Fibroblast of lung (primary cell): ENCODE results near the gene SLC31A1. TPM values are rescaled to one million over a fixed set of nuclear protein-coding genes. Genes with fewer than 3 reads are reported as not detected.

Experiments used
- DNase-seq, 2 donors: peaks; one replicate each; pipeline versions ENCODE4 v3.0.0 to v3.0.0-alpha.2; 2010; ENCODE audit warnings: low read depth in 2 of 2
- H2AFZ ChIP-seq: 2 replicates; pipeline ENCODE4 v1.5.1; 2012; ENCODE audit warnings: low read length, control low read depth, inconsistent platforms
- H3K27ac ChIP-seq: 2 replicates; pipeline ENCODE4 v1.5.1; 2011; ENCODE audit warnings: low read length, control low read depth; ENCODE audit not compliant: insufficient read depth
- H3K27me3 ChIP-seq: 2 replicates; pipeline ENCODE4 v1.5.1; 2011; ENCODE audit warnings: mild to moderate bottlenecking, low read length; ENCODE audit not compliant: control insufficient read depth, insufficient read depth
- H3K36me3 ChIP-seq: 2 replicates; pipeline ENCODE4 v1.5.1; 2011; ENCODE audit warnings: low read length; ENCODE audit not compliant: control insufficient read depth, insufficient read depth
- H3K4me1 ChIP-seq: 2 replicates; pipeline ENCODE4 v1.5.1; 2011; ENCODE audit warnings: low read length; ENCODE audit not compliant: control insufficient read depth, insufficient read depth; ENCODE audit errors: extremely low read depth
- H3K4me2 ChIP-seq: 2 replicates; pipeline ENCODE4 v1.5.1; 2011; ENCODE audit warnings: low read length, control low read depth; ENCODE audit not compliant: insufficient read depth; ENCODE audit errors: extremely low read depth
- H3K4me3 ChIP-seq, 4 experiments: fragments of 200-600 bp in 1 of 4; sonication (generic) in 1 of 4; replicated peaks in 1 of 4; 2 replicates each; pipeline ENCODE4 v1.5.1; 2011 to 2016; ENCODE audit warnings: low read length in 4 of 4, low read depth in 3 of 4, mild to moderate bottlenecking in 3 of 4, control low read depth in 2 of 4, inconsistent platforms in 1 of 4, mixed read lengths in 1 of 4; ENCODE audit not compliant: insufficient read depth in 1 of 4; ENCODE audit errors: control extremely low read depth in 1 of 4
- H3K79me2 ChIP-seq: 2 replicates; pipeline ENCODE4 v1.5.1; 2012; ENCODE audit warnings: mild to moderate bottlenecking, low read length, inconsistent platforms; ENCODE audit not compliant: control insufficient read depth, insufficient read depth
- H3K9ac ChIP-seq: 2 replicates; pipeline ENCODE4 v1.5.1; 2011; ENCODE audit warnings: mild to moderate bottlenecking, low read length, control low read depth; ENCODE audit not compliant: insufficient read depth
- H3K9me3 ChIP-seq: 2 replicates; pipeline ENCODE4 v1.5.1; 2012; ENCODE audit warnings: low read depth, low read length; ENCODE audit not compliant: control insufficient read depth, insufficient read depth
- H4K20me1 ChIP-seq: 2 replicates; pipeline ENCODE4 v1.5.1; 2011; ENCODE audit warnings: low read length; ENCODE audit not compliant: control insufficient read depth, insufficient read depth; ENCODE audit errors: extremely low read depth
- EZH2 ChIP-seq: IDR thresholded peaks from 2 replicates; pipeline ENCODE4 v1.5.1; 2012; ENCODE audit warnings: low read length, control low read depth, mild to moderate bottlenecking; ENCODE audit errors: missing control alignments
- polyA plus RNA-seq, 2 donors: library from polyadenylated mRNA; depleted of rRNA in 1 of 2; stranded (reverse) in 1 of 2; unstranded in 1 of 2; fragments of >200 nt; gene quantifications; 2 replicates each; pipeline ENCODE4 v1.2.1, GENCODE V29; 2011 to 2012; ENCODE audit warnings: missing spikeins in 1 of 2
- total RNA-seq: library from RNA; depleted of rRNA; stranded (reverse); fragments of >200 nt; gene quantifications from 2 replicates; pipeline ENCODE4 v1.2.1, GENCODE V29; 2014
- TF ChIP-seq, protein P1 (sequence below), 2 donors: IDR thresholded peaks in 1 of 2; conservative IDR thresholded peaks in 1 of 2; 1 replicate in 1 of 2; 2 replicates in 1 of 2; pipeline ENCODE4 v1.5.1; 2011 to 2012; ENCODE audit warnings: low read length in 2 of 2, control low read depth in 1 of 2, inconsistent platforms in 1 of 2, low read depth in 1 of 2, mild to moderate bottlenecking in 1 of 2

The SLC31A1 gene
- total and polyA plus RNA-seq, 2 donors (not counting 1 experiment from before 2014, with no cell fraction given) = 33.0 to 44.4 TPM

- Histone ChIP-seq H3K79me2 (no peaks in the 10 kb centered on the region), H3K4me3 (no peak overlapping the region), H4K20me1 (no peaks in the 10 kb centered on the region), H2AFZ (no peak overlapping the region), H3K9me3 (no peaks in the 10 kb centered on the region), H3K27me3 (peaks cover 3% of the 10 kb centered on the region), H3K4me1 (no peaks in the 10 kb centered on the region), H3K4me2 (no peak overlapping the region), H3K27ac (no peak overlapping the region), H3K9ac (no peak overlapping the region), H3K36me3 (no peaks in the 10 kb centered on the region)
- DNase-seq = no peak
- TF ChIP-seq, protein P1, sequence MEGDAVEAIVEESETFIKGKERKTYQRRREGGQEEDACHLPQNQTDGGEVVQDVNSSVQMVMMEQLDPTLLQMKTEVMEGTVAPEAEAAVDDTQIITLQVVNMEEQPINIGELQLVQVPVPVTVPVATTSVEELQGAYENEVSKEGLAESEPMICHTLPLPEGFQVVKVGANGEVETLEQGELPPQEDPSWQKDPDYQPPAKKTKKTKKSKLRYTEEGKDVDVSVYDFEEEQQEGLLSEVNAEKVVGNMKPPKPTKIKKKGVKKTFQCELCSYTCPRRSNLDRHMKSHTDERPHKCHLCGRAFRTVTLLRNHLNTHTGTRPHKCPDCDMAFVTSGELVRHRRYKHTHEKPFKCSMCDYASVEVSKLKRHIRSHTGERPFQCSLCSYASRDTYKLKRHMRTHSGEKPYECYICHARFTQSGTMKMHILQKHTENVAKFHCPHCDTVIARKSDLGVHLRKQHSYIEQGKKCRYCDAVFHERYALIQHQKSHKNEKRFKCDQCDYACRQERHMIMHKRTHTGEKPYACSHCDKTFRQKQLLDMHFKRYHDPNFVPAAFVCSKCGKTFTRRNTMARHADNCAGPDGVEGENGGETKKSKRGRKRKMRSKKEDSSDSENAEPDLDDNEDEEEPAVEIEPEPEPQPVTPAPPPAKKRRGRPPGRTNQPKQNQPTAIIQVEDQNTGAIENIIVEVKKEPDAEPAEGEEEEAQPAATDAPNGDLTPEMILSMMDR (conservative IDR thresholded peaks at IDR 0.05 in 1 of 2, IDR thresholded peaks at IDR 0.05 in 1 of 2; ENCODE audit: low read depth in 1 of 2, low read length in 2 of 2) = no peak
- TF ChIP-seq EZH2 = no peak
Observed at GRCh38 chr9:113299800-113300292, 78.5 kb downstream of the SLC31A1 start.

- Histone ChIP-seq H4K20me1 (no peaks in the 10 kb centered on the region), H3K4me3 (no peak overlapping the region), H3K27me3 (peaks cover 3% of the 10 kb centered on the region), H3K4me1 (no peaks in the 10 kb centered on the region), H3K4me2 (no peak overlapping the region), H3K9ac (no peak overlapping the region), H3K27ac (no peak overlapping the region), H2AFZ (no peak overlapping the region), H3K79me2 (no peaks in the 10 kb centered on the region), H3K36me3 (no peaks in the 10 kb centered on the region), H3K9me3 (no peaks in the 10 kb centered on the region)
- no peak for TF ChIP-seq EZH2
- TF ChIP-seq, protein P1 (conservative IDR thresholded peaks at IDR 0.05 in 1 of 2, IDR thresholded peaks at IDR 0.05 in 1 of 2; ENCODE audit: low read depth in 1 of 2, low read length in 2 of 2) = no peak
- no peak for DNase-seq
Observed at GRCh38 chr9:113301548-113301947, 80.2 kb downstream of the SLC31A1 start.

DNA sequence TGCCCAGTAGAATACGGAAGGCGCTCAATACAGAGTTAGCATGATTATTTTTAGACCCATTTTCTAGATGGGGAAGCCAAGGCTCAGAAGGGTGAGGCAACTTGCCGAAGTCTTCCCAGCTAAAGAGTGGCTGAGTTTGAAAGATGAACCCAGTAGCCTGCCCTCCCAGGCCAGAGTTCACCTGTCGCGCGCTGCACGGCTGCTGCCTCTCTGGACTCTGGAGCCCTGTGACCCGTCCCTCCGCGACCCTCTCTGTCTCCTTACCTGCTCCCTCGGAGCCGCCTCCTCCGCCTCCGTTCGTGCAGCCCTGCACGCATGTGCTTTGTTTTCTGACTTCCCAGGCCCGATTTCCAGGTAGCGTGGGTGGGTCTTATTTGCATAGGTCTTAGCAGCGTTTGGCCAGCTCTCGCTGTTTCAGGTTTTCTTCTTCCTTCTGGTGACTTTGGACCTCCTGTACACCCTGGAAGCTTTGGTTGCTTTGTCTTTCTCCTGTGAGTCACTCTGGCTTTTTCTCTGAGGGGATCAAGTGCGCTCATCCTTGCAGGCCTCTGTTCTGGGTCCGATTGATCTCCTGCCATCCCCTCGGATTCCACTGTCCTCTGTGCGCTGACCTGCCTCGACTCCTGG is 81.6 kb downstream of the SLC31A1 start, which contains the start of gene RNF183:
Gene RNF183 (minus strand): TSS at position 585 of the 627 bp plus-strand sequence. CDS start 5,192 bp downstream, outside the sequence.
- no peaks in the 10 kb centered on the region for H4K20me1 ChIP-seq
- H3K9me3 ChIP-seq = no peaks in the 10 kb centered on the region
- no peak within 1 kb of the TSS for H3K9ac ChIP-seq
- H2AFZ ChIP-seq = no peak within 1 kb of the TSS
- H3K27ac ChIP-seq = no peak within 1 kb of the TSS
- H3K4me2 ChIP-seq = no peak within 1 kb of the TSS
- no peak for TF ChIP-seq EZH2
- TF ChIP-seq, protein P1 (conservative IDR thresholded peaks at IDR 0.05 in 1 of 2, IDR thresholded peaks at IDR 0.05 in 1 of 2; ENCODE audit: low read depth in 1 of 2, low read length in 2 of 2) = no peak
- DNase-seq = no peak
- H3K4me1 ChIP-seq = no peaks in the 10 kb centered on the region
- no peaks in the 10 kb centered on the region for H3K79me2 ChIP-seq
- H3K36me3 ChIP-seq = no peaks in the 10 kb centered on the region
- H3K4me3 ChIP-seq = no peak within 1 kb of the TSS
- peaks cover 3% of the 10 kb centered on the region for H3K27me3 ChIP-seq
